Midbrain (tissue), 1 donor: ENCODE measurements around the gene KCNMA1.
A peak's percentile ranks its signal among the peaks of the same experiment; 100 is the strongest.

ENCODE experiments used
- DNase-seq: peaks from one replicate; lab custom pipeline; 2025; lab: John Stamatoyannopoulos, UW

The KCNMA1 gene

DNA sequence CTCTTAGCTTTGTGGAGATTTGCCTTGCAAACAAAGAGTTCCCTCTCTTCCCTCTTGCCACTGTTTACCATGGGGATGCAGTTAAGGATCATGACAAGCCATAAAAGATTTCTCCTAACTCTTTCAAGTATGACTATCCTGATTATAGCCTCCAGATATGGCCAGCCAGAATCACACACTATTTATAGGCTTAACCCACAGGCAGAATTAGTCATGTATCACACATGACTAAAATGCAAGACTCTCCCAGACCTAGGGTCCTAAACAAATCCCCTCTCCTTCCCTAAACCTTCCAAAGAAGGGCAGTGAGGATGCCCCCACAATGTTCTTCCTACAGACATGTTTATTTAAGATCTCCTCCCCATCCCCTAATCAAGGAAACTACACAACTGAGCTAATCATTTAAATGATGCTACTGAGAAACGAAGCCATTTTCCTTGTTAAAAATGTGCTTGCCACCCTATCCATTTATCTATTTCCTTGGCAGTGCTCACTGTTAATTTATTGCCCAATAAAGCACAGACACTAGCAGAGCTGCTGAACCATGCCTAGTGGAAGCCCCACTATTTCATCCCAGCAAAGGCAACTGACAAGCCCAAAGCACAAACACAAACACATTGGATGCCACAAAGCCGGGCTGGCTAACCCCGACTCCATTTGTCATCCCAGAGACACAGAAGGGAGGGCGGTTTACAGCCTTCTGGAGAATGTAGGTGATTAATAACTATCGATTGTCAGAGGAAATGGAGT, 363.4 kb downstream of the KCNMA1 start:
- DNase-seq: no peak

DNA sequence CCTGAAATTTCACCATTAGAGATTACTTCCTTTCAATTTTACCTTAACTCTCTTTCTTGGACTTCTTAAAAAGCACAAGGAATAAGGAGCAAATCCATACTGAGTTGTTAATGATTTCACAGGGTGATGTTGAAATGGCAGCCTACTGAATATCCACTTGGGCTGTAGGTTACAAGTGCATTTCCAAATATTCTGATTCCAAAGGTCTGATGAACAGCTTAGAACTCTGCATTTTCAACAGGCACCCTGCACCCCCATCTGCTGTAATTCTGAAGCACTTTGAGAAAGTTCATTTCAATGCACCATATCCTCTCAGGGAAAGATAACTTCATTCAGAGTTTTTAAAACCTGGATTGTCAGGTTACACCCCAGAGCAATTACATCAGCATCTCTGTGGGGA, 368.4 kb downstream of the KCNMA1 start:
- DNase-seq: no peak

DNA sequence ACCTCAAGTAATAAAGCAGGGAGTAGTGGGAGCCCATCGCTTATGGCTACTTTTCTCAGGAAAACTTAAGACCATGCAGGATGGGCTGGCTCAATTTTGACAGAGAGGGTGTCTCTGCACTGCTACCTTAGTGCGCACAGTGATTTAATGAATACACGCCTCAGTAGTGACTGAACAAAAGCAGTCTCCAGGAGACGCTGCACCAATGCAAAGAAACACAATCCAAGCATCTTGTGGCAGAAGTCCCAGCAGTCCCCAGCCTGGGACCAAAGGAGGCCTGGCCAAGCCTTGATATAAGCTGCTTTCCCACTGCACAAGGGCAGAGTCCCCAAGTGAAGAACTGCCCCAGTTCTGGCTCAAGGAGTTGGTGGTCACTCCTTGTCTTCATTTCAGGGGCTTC, 368.9 kb downstream of the KCNMA1 start:
- peak; percentile 23 for DNase-seq

DNA sequence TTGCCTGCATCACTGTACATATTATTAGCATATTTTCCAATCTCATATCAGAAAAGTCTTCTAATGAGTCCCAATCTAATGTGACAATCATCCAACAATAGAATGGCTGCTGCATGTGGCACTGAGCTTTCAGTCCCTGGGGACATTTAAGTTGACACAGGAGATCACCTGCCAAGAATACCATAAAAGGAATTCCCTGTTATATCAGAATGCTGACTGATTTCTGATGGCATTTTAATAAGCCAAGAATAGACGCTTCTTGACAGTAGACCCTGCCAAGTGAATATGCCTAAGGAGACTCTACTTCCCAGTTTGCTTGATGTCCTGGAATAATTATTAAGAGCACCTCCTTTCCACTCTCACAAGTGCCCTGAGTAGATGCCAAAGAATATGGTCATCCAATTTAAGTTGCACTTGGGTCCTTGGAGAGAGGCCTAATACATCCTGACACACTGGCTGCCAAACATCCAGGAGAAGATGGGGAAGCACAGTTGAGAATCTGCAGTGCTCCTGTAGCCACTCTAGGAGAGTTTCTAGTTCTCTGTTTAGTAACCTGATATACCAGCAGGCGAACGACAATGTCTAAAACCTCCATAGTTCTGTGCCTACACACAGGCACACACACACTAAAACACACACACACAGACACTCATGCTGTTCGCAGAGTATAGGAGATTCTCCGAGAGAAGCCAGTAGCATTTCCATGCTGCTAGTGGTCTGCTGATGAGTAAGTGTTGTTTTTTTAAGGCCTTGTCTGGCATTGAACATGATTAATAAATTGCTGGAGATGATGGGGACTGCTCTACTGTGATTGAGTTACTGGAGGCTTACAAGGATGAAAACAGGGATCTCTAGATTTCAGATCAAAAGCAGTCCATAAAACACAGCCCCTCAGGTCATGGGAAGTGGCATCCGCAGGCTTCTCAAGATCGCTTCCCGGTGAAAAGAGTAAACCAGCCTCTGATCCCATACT, 369.6 kb downstream of the KCNMA1 start:
- no peak for DNase-seq

DNA sequence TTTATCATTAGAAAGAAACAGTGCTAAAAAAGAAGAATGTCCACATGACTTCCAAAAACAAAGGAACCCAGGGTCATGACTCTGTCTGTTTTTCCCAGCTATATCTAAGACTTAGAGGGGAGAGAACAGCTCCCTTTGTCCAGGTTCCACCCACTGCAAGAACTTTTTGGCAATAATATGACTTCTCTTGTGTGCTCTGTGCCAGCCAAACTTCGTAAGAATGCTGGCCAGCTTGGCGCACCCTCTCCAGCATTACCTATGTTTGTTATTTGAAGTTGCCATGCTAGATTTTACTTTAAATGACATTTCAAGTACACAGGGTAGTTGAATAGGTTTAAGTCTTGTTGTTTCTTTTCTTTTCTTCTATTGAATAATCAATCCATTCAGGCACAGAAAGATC, 371.4 kb downstream of the KCNMA1 start:
- no peak for DNase-seq

DNA sequence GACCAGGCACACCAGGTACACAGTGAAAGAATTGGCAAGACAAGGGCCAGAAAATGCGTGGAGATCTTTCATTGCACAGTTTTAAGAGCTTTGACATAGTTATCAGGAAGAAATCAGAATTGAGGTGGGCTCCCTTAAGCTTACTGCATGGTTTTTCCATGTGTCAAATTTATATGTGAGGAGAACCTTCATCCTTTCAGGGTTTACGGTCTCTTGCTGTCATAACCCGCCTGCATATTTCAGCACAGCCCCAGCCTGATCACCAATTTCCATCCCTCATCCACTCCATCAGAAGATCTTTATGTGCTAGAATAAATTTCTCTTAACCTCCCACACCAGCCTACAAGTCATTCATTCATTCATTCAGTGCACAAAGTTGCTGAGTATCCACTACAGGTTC, 373.1 kb downstream of the KCNMA1 start:
- no peak for DNase-seq

DNA sequence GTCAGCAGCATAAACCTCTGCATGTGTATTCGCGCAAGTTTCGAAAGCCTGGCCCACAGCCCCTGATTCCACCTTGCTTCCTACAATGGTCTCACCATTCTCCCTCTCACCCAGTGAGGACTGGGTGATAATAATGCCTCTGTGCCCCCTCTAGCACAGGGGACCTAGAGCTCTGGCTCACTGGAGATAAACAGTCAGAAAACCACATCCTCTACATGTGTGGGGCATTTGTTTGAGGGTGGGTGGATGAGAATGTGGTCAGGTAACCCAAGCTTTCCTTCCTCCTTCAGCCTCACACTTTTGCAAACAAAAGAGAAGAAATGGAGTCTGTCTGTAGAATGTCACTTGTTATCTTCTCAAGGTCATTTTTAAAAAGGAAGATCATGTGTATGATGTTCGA, 373.5 kb downstream of the KCNMA1 start:
- DNase-seq: no peak

DNA sequence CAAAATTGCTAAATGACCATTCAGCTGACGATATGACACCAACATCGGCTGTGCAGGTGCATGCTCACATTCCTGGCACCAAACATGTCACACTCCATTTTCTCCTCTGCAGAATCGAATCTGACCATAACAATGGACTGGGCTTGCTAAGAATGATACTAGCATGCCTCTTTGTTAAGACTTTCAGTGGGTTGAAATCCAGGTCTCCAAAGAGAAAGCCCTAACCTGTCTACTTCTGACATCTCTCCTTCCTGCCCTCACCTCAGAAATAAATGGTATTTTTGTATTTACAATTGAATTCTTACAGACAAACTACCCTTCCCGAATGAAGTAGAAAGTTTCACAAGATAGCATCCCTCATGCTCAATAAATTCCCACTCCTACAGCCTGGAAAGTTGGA, 373.9 kb downstream of the KCNMA1 start:
- DNase-seq: no peak

DNA sequence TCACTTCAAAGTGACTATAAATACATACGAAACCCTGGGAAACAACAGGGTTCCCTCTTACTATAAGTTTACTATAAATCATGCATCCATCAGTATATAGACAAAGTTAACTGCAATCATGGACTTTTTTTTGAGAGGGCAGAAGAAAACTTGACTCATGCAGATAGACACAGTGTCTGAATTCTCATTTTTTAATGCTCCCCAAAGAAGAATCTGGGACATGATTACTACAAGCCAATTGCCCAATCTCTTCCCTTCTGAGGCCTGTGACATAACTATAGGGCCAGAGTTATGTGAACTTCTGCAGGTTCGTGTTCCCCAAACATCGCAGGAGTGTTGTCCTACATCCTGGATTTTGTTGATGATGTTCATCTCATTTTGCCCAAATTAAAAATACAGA, 376.5 kb downstream of the KCNMA1 start:
- no peak for DNase-seq

DNA sequence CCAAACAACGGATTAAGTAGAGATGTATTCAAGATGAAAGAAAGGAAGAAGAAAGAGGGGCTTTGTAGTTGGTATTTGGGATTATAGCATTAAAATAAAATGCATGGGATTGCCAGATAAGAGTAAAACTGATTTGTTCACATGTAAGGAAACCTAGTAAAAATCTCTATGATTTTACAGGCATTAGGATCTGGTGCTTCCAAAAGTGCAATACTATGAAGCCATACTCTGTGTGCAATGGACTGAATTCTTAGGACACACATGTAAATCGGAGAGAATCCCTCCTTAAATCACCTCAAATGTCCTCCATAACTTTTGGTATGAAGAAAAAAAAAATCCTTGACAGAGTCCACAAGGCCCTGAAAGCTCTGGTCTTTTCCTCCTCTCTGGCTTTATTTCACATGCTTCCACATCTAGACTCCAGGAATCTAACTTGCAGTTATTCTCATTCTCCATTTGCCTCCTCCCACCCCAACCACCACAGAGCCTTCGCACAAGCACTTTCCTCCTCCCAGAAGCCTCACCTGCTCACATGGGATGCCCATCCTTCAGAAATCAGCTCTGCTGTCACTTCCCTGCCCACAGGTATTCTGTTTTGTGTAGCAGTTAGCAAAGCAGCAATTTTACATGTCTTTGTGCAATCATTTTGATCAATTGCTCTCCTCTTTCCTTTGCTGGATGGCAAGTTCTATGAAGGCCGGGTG, 378.3 kb downstream of the KCNMA1 start:
- DNase-seq: no peak

DNA sequence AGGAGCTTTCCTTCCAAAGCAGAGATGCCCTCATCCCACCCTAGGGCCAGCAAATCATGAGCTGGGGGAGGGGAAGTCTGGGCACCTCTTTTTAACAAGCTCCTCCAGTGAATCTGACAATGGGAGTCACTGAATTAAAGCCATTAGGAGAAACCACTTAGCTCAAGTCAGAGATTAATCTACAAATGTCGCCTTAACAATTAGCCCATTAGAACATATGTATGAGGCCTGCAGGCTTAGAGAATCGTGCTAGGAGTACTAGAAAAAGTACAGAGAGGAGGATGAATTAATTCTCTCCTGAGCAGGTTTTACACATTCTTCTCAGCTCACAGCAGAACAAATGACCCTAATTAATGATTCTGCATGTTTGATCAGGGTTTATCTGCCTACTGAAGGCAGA, 381.3 kb downstream of the KCNMA1 start:
- DNase-seq: no peak

DNA sequence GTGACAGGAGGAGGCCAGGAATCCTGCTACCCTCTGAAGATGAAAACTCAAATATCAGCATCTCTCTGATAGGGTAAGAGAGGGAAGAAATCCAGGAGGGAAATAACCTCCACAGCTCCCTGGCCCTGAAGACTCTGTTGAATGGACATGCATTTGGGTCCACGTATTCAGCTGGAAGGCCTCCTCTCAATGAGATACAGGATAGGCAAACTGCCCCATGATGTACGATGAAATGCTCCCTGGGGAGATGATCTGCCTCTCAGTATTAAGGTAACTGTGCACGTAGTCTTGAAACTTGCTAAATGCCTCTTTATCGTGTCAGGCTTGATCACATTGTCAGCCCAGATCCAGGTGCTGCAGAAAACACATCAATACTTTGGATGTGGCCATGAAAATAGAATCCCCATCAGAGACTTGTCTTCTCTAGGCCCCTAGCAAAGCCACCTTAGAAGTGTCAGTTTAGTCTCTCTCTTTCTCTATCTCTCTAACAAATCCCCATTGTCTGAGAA, 384.0 kb downstream of the KCNMA1 start:
- no peak for DNase-seq

DNA sequence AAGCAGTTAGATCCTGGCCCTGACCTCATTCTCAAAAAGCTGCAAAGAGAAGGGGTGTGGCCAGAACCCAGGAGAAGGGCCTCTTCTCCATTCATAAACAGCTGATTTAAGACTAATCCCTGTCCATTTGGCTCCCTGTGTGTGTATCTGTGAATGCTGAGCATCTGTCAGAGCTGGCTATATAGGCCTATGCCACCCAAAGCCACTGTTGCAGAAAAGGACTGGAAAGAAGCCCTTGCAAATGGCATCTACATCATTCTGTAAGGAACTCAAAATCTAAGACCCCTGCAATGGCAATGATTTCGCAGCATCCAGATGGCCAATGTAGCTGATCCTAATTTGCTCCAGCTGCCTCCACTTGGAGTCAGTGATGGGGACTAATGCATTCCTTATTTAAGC, 384.5 kb downstream of the KCNMA1 start:
- no peak for DNase-seq

DNA sequence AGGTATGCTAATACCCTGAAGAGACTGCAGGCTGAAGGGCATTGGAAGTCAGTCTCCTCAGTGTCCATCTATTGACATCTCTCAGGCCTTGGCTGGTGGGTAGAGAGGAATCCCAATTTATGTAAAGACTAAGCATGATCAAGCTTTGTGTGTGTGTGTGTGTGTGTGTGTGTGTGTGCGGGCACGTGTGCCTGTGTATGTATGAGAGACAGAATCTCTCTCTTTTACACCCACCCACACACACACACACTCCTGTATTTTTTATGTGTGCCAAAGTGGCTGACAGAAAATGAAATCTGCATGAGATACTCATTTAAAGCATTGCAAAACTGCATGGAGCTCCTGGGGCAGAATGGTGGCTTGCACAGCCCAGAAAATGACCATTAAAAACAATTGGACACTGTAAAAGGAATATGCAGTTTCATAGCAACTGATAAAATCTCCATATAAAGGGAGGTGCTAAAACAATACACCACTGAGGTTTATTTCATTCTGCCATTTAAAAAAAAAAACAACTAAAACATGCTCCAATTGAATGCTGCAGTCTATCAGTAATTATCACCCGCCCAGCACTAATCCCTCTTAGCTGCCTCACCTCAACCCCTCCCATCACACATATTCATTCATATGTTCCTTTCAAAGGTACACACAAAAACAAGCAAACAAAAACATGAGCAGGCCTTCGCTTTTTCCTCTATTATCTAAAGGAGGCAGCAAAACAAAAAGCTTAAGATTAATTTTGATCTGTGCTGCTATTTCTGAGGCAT, 385.0 kb downstream of the KCNMA1 start:
- DNase-seq: no peak

DNA sequence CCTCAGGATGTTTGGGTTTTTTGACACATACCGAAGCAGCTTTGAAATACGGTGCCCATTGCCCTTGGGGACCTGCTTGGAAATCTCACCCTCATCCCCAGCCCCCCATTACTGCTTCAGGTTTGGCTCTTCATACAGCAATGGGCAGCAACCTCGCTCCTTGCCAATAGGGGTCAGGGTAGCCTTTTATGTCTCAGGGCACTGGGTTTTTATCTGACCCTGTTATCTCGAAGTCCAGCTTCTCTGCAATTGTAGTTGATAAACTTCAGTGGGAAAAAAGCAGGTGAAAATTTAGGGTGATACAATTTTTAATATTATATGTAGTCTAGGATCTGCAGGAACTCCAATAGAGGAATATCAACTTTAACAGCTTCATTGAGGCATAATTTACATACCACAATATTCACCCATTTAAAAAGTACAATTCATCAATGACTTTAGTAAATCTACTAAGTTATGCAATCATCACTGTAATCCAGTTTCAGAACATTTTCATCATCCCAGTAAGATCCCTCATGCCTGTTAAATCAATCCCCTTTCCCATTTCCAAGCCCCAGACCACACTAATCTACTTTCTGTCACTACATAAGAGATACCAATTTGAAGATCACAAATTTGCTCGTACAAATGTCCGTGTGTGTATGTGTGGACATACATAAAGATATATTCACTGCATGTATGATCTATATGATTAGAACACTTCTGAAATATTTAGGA, 386.2 kb downstream of the KCNMA1 start:
- no peak for DNase-seq

DNA sequence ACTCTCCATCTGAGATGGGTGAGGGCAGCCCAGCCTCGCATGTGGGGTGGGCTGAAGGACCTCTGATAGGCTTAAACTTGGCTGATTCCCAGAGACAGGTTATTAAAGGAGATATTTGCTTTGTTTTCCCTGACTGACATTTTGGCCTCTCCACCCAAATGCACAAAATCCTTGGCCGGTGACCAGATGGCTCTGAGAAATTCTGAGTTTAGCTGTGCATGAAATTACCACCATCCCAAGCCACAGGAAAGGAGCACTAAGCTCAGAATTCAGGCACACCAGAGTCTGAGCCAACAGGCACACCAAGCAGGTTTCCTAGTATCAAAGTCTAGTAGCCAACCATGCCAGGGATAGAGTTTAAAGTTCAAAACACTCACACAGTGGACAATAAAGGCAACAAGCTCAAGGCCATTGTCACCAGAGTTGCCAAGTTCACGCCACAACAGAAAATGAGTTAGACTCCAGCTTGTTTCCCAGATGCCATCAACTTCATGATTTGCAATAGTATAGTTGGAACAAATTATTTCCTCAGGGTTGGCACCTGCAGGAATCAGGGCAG, 387.6 kb downstream of the KCNMA1 start:
- DNase-seq: no peak

DNA sequence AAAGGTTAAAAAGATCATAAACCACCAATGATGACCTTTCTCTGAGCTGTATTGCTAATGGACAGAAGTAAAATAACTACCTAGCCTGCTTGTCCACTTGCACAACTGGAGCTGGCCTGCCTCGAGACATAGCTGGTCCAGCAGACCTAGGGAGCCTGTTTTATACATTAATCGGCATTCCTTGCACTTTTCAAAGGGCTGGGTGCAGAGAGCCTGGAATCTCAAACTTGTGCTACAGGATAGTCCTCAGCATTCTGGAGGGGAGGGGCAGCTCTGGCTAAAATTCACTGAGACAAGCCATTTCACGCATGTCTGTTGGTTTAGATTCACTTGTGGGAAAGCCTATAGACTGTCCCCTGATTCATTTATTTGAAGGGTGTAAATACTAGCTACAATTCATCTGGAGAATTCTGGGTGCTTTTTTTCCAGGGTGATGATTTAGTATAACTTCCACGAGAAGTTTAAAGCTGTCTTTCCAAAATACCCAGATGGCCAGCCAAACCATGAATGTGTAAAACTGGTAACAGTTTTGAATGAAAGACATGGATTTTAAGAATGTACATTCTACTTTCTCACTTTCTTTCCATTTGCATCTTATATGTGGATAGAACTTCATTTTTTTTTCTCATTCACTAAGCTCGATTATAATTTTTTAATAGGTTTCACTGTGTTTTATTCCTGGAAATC, 389.4 kb downstream of the KCNMA1 start:
- no peak for DNase-seq

DNA sequence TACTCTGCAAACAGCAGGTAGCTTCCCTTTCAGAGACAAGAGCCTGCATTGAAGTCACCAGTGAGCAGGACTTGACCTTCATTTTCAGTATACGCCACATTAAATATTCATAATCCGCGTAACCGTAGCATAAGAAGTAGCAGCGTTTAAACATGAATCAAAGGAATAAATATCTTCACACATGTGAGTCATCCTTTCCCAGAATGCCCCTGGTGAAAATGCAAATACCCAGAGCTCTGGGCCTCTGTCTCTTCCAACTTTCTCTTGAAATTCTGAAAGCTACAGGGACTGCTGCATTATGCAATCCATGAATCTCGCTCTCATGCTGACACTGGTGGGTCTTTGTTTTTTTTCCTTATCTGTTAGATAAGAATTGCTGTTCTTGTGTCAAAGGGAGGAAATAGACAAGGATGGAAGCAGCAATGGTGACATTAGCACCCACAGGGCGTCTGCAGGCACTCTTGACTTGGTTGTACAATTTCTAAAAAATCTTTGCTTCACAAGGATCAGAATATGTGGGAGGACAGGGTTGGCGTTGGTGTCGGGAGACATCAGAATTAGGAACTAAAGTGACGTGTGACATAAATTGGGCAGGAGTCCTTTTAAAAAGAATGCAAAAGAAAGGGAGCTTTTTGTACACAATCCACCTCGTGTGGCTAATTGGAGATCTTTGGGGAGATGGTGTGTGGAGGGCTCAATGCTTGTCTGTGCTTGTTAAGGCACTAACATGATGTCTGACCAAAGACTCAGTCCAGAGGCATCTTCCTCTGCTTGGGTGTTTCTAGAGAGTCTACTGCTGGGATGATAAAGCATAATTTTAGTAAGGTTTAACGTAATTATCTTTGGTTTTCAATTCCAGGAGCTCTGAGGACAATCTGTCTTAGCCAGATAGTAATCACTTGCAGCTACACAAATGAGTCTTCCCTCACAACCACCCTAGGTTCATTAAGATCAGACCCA, 390.3 kb downstream of the KCNMA1 start:
- DNase-seq: no peak

DNA sequence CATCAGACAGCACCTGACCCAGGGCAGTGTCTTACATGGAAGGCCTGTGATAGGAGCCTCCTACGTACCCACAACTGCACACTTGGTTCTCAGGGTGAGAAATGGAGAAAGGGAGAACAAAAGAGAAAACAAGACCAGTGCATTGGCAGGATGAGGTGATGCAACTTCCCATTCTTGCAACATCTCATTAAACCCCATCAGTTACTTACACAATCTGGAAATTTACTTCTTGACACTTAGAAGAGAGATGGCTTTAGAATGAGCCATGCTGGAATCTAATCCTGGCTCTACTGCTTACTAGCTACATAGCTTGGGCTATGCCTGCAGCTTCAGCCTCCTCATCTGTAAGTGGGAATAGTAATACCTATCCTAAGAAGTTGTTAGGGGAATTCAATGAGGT, 391.7 kb downstream of the KCNMA1 start:
- no peak for DNase-seq
